GM12872 (cell line): ENCODE data around the gene MYOF.

Experiments used
- CTCF ChIP-seq: IDR thresholded peaks from 3 replicates; pipeline ENCODE4 v1.5.1; 2011; ENCODE audit warnings: low read depth, mild to moderate bottlenecking, low read length, moderate library complexity; ENCODE audit not compliant: insufficient read depth

MYOF gene

GRCh38 chr10:93364966-93365365 is 117.2 kb downstream of the MYOF start:
- no peak for TF ChIP-seq CTCF

GRCh38 chr10:93363891-93364648 is 118.1 kb downstream of the MYOF start:
- TF ChIP-seq CTCF: no peak

- TF ChIP-seq CTCF: peak; percentile 58
These were observed 124.5 kb downstream of the MYOF start for GRCh38 chr10:93357680-93358079.

GRCh38 chr10:93356516-93356915 is 125.6 kb downstream of the MYOF start:
- no peak for TF ChIP-seq CTCF

GRCh38 chr10:93352638-93353383 is 129.3 kb downstream of the MYOF start:
- TF ChIP-seq CTCF: peak; percentile 43

GRCh38 chr10:93346694-93347093 is 135.4 kb downstream of the MYOF start:
- no peak for TF ChIP-seq CTCF

- no peak for TF ChIP-seq CTCF
These were observed 136.0 kb downstream of the MYOF start for GRCh38 chr10:93346108-93346507.
